ENCODE measurements around the gene BRWD1. TPM values are rescaled to one million over a fixed set of nuclear protein-coding genes. Genes with fewer than 3 reads are reported as not detected.
"Not testable (repeated sequence)": the region's sequence is repeated elsewhere in the genome, so short reads cannot be mapped to it uniquely, and the experiment has no call there.

The BRWD1 gene
- total RNA-seq, 1 donor: 71.3 TPM

DNA sequence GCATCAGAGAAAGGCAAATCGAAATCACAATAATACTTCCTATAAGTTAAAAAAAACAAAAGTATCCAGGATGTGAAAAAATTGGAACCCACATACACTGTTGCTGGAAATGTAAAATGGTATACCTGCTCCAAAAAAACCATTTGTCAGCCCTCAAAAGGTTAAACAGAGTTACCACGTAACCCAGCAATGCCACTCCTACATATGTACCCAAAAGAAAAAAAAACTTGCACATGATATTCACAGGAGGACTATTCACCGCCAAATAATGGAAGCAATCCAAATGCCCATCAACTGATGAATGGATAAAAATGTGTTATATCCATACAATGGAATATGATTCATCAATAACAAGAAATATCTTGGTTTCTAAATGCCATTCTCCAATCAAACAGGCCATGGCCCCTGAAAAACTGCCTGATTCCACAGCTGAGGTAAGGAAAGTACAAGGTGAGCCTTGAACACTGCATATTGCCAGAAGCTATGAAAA is 91.4 kb downstream of the BRWD1 start:
- TF ChIP-seq, protein P1, sequence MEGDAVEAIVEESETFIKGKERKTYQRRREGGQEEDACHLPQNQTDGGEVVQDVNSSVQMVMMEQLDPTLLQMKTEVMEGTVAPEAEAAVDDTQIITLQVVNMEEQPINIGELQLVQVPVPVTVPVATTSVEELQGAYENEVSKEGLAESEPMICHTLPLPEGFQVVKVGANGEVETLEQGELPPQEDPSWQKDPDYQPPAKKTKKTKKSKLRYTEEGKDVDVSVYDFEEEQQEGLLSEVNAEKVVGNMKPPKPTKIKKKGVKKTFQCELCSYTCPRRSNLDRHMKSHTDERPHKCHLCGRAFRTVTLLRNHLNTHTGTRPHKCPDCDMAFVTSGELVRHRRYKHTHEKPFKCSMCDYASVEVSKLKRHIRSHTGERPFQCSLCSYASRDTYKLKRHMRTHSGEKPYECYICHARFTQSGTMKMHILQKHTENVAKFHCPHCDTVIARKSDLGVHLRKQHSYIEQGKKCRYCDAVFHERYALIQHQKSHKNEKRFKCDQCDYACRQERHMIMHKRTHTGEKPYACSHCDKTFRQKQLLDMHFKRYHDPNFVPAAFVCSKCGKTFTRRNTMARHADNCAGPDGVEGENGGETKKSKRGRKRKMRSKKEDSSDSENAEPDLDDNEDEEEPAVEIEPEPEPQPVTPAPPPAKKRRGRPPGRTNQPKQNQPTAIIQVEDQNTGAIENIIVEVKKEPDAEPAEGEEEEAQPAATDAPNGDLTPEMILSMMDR (IDR thresholded peaks at IDR 0.05; ENCODE audit: extremely low read depth, low read depth, low read length): no peak
- Histone ChIP-seq H3K4me2 (ENCODE audit: insufficient read depth, low read length) (no peak overlapping the region), H3K4me1 (ENCODE audit: insufficient read depth, low read length) (no peaks in the 10 kb centered on the region), H2AFZ (ENCODE audit: low read length) (no peak overlapping the region), H3K27ac (ENCODE audit: low read depth, low read length) (no peak overlapping the region), H3K4me3 (ENCODE audit: insufficient read depth, low read length) (no peak overlapping the region), H4K20me1 (ENCODE audit: insufficient read depth, low read length) (no peaks in the 10 kb centered on the region), H3K27me3 (ENCODE audit: insufficient read depth, low read length) (no peaks in the 10 kb centered on the region), H3K36me3 (ENCODE audit: insufficient read depth, low read length) (peaks cover 29% of the 10 kb centered on the region), H3K9me3 (ENCODE audit: low read depth, low read length) (no peaks in the 10 kb centered on the region), H3K79me2 (ENCODE audit: insufficient read depth, low read length) (no peaks in the 10 kb centered on the region)
- no peak for DNase-seq (ENCODE audit: insufficient read length, low spot score, missing footprints)

DNA sequence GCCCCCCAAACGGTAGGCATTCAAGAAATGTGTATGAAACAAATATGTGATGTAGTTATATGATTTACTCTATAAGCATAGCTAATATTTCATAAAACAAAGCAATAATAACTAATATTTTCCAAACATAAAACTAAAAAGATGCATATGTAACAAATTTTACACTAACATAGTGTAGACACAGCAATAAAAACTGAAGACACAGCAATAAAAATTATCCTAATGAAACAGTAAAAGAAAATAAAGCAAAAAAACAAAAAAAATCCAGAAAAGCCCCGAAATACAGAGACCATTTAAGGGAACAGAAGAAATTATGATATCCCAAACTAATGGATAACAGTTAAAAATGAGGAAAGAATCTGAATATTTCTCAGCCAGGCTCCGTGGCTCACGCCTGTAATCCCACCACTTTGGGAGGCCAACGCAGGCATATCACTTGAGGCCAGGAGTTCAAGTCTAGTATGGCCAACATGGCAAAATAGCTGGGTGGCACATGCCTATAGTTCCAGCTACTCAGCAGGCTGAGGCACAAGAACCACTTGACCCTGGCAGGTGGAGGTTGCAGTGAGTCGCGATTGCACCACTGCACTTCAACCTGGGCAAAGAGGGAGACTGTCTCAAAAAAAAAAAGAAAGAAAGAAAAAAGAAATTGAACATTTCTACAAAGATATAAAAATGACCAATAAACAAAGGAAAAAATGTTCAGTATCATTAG is 92.0 kb downstream of the BRWD1 start:
- H3K27me3 ChIP-seq (ENCODE audit: insufficient read depth, low read length): no peaks in the 10 kb centered on the region
- H3K4me3 ChIP-seq (ENCODE audit: insufficient read depth, low read length): no peak overlapping the region
- H3K79me2 ChIP-seq (ENCODE audit: insufficient read depth, low read length): no peaks in the 10 kb centered on the region
- H4K20me1 ChIP-seq (ENCODE audit: insufficient read depth, low read length): no peaks in the 10 kb centered on the region
- TF ChIP-seq, protein P1 (IDR thresholded peaks at IDR 0.05; ENCODE audit: extremely low read depth, low read depth, low read length): no peak
- no peaks in the 10 kb centered on the region for H3K9me3 ChIP-seq (ENCODE audit: low read depth, low read length)
- H3K27ac ChIP-seq (ENCODE audit: low read depth, low read length): no peak overlapping the region
- no peak for DNase-seq (ENCODE audit: insufficient read length, low spot score, missing footprints)
- no peak overlapping the region for H3K4me2 ChIP-seq (ENCODE audit: insufficient read depth, low read length)
- no peaks in the 10 kb centered on the region for H3K4me1 ChIP-seq (ENCODE audit: insufficient read depth, low read length)
- H3K36me3 ChIP-seq (ENCODE audit: insufficient read depth, low read length): peaks cover 25% of the 10 kb centered on the region
- H2AFZ ChIP-seq (ENCODE audit: low read length): no peak overlapping the region

DNA sequence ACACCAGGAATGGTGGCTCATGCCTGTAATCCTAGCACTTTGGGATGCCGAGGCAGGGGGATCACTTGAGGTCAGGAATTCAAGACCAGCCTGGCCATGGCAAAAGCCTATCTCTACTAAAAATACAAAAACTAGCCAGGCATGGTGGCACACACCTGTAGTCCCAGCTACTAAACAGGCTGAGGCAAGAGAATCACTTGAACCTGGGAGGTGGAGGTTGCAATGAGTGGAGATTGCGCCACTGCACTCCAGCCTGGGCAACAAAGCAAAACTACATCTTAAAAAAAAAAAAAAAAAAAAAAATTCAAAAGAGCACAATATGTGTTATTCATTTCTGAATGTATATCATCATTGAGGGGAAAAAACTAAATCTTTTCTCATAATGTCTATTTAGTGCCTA is 92.6 kb downstream of the BRWD1 start:
- not testable (repeated sequence) for H3K79me2 ChIP-seq (ENCODE audit: insufficient read depth, low read length); H2AFZ ChIP-seq (ENCODE audit: low read length); H3K4me3 ChIP-seq (ENCODE audit: insufficient read depth, low read length); H3K4me1 ChIP-seq (ENCODE audit: insufficient read depth, low read length); H3K27me3 ChIP-seq (ENCODE audit: insufficient read depth, low read length); H4K20me1 ChIP-seq (ENCODE audit: insufficient read depth, low read length); DNase-seq (ENCODE audit: insufficient read length, low spot score, missing footprints); H3K4me2 ChIP-seq (ENCODE audit: insufficient read depth, low read length); H3K9me3 ChIP-seq (ENCODE audit: low read depth, low read length); H3K27ac ChIP-seq (ENCODE audit: low read depth, low read length)
- H3K36me3 ChIP-seq (ENCODE audit: insufficient read depth, low read length): peaks cover 28% of the 10 kb centered on the region

DNA sequence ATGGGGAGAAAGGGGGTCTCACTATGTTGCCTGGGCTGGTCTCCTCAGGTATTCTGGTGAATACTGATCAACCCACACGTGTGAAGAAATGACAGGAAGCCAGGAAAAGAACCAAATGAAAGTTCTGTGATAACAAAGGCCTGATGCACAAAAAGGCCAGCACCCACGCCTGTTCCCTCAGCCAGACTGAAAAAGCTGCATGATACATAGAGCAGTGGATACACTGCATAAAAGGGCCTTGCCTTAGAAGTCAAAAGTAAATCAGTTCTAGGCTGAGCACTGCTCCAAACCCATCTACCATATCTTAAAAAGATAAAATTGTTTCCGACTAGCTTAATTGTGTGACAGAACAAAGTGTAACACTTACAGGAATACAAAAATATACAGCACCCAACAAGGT is 93.3 kb downstream of the BRWD1 start:
- Histone ChIP-seq H3K27me3 (ENCODE audit: insufficient read depth, low read length) (no peaks in the 10 kb centered on the region), H3K27ac (ENCODE audit: low read depth, low read length) (no peak overlapping the region), H3K4me2 (ENCODE audit: insufficient read depth, low read length) (no peak overlapping the region), H3K4me1 (ENCODE audit: insufficient read depth, low read length) (no peaks in the 10 kb centered on the region), H3K79me2 (ENCODE audit: insufficient read depth, low read length) (no peaks in the 10 kb centered on the region), H2AFZ (ENCODE audit: low read length) (no peak overlapping the region), H4K20me1 (ENCODE audit: insufficient read depth, low read length) (no peaks in the 10 kb centered on the region), H3K4me3 (ENCODE audit: insufficient read depth, low read length) (no peak overlapping the region), H3K36me3 (ENCODE audit: insufficient read depth, low read length) (peaks cover 34% of the 10 kb centered on the region), H3K9me3 (ENCODE audit: low read depth, low read length) (no peaks in the 10 kb centered on the region)
- TF ChIP-seq, protein P1 (IDR thresholded peaks at IDR 0.05; ENCODE audit: extremely low read depth, low read depth, low read length): no peak
- no peak for DNase-seq (ENCODE audit: insufficient read length, low spot score, missing footprints)
